ENCODE measurements around the gene G0S2. TPM values are rescaled to one million over a fixed set of nuclear protein-coding genes. Genes with fewer than 3 reads are reported as not detected.

The G0S2 gene
- polyA plus RNA-seq, 1 of the 3 experiments (the other 2 are of a cell fraction) = 43.2 TPM

DNA sequence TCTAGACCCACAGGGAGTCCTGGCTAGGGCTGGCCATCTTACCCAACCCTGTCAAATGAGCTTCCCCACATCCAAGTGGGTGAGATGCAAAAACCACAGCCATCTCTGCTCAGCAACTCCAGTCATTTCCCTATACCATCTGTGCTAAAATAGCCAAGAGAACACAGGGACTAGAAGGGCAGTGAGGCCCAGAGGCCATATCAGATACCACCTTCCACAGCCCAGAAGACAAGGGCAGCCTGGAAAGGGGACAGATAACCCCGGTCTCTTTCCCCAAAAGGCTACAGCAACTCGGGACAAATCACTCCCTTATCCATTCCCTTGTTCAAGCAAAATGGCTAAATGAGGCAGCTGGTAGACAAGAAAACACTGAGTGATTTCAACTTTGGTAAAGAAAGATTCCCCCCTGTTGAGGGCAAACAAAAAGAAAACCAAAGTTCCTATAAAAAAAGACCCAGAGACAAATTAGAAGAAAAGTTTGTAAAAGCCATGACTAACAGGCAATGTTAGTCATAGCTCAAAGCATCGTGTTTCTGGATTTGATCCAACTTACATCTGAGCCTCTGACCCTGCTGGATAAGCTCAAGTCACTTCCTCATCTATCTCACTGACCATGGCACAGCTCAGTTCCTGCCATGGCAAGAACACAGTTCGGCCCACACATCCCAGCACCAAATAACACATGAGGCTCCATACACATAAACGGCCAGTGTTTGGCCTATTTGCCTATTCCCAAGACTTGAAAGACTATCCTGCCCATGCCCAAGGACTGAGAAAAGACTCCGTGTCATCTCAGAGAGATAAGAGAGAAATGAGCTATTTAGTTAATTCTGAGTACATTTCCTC lies 26.1 kb upstream of the G0S2 start:
- no peak for DNase-seq
- WGBS (ENCODE audit: low lambda C conversion rate) = 30% methylated on average over 6 of the region's 6 CpGs
- Histone ChIP-seq H3K79me2 (ENCODE audit: insufficient read depth) (no peaks in the 10 kb centered on the region; the same call in 1 of the 2 replicates), H3K9ac (peak overlapping the region; percentile 64), H3F3A (replicated peaks; ENCODE audit: insufficient read depth) (peaks cover 33% of the 10 kb centered on the region), H3K36me3 (replicated peaks in 1 of 2; ENCODE audit: control insufficient read depth in 1 of 2, insufficient read depth in 2 of 2, low read length in 1 of 2) (no peaks in the 10 kb centered on the region), H3K9me2 (no peaks in the 10 kb centered on the region), H2AFZ (ENCODE audit: low read depth) (peak overlapping the region; percentile 27), H3K4me3 (ENCODE audit: low read depth in 2 of 2, low read length in 1 of 2) (peak overlapping the region in 1 of 2 experiments; percentile 31; a peak in 1 of 4 replicates), H3K4me1 (ENCODE audit: control insufficient read depth in 1 of 2, insufficient read depth in 2 of 2, low read depth in 1 of 2, low read length in 1 of 2) (peaks cover 49 to 66% of the 10 kb centered on the region in 2 experiments), H3K4me2 (peak overlapping the region; percentile 72; the same call in 1 of the 2 replicates), H3K9me3 (no peaks in the 10 kb centered on the region), H3K27ac (ENCODE audit: low read depth in 2 of 2, low read length in 1 of 2) (peak overlapping the region; percentile 94 to 97), H3K27me3 (ENCODE audit: insufficient read depth) (no peaks in the 10 kb centered on the region), H4K20me1 (ENCODE audit: insufficient read depth) (no peaks in the 10 kb centered on the region)
- ChIA-PET CTCF (interaction anchor here (0.5 to 2.2 kb wide), 9 partner anchors 15 to 341 kb away, joined by 3 to 8 read pairs (median 4); no protein-coding TSS in a partner anchor), POLR2A (no interaction called here)
- TF ChIP-seq SMC3 (IDR thresholded peaks at IDR 0.05; ENCODE audit: low read depth, low read length) (no peak), POLR2AphosphoS5 (IDR thresholded peaks at IDR 0.05; ENCODE audit: low read depth, low read length) (peak; percentile 58; the same call in 1 of the 2 replicates), PBX3 (IDR thresholded peaks at IDR 0.05) (peak; percentile 82), ZBTB33 (IDR thresholded peaks at IDR 0.05; ENCODE audit: borderline replicate concordance, low read depth) (0 out of 2 replicates have a peak, but pooled peaks have one; percentile 19), ELF1 (IDR thresholded peaks at IDR 0.05) (peak; percentile 67), TCF12 (IDR thresholded peaks at IDR 0.05) (peak; percentile 89), USF1 (IDR thresholded peaks at IDR 0.05; ENCODE audit: borderline replicate concordance, low read depth) (no peak), YY1 (IDR thresholded peaks at IDR 0.05; ENCODE audit: low read depth) (no peak), RXRA (IDR thresholded peaks at IDR 0.05; ENCODE audit: borderline replicate concordance, low read depth) (0 out of 2 replicates have a peak, but pooled peaks have one; percentile 44), FOSL2 (IDR thresholded peaks at IDR 0.05; ENCODE audit: borderline replicate concordance, low read depth) (peak; percentile 92), NFIC (IDR thresholded peaks at IDR 0.05; ENCODE audit: borderline replicate concordance) (peak; percentile 95), SIN3A (IDR thresholded peaks at IDR 0.05; ENCODE audit: borderline replicate concordance, low read depth, low read length) (no peak), EP300 (IDR thresholded peaks at IDR 0.05; ENCODE audit: borderline replicate concordance in 1 of 2, low read depth in 1 of 2, low read length in 1 of 2) (peak in 1 of 2 experiments; percentile 71; a peak in 1 of 4 replicates), TAF1 (IDR thresholded peaks at IDR 0.05; ENCODE audit: borderline replicate concordance, low read depth, low read length) (no peak), JUND (IDR thresholded peaks at IDR 0.05) (peak; percentile 84), IRF3 (IDR thresholded peaks at IDR 0.05; ENCODE audit: low read depth, low read length) (no peak), GABPA (IDR thresholded peaks at IDR 0.05; ENCODE audit: low read depth) (no peak), FOXM1 (IDR thresholded peaks at IDR 0.05; ENCODE audit: low read depth) (no peak), RFX5 (IDR thresholded peaks at IDR 0.05; ENCODE audit: low read length) (no peak)
- TF ChIP-seq, protein P1, sequence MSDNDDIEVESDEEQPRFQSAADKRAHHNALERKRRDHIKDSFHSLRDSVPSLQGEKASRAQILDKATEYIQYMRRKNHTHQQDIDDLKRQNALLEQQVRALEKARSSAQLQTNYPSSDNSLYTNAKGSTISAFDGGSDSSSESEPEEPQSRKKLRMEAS (IDR thresholded peaks at IDR 0.05; ENCODE audit: low read depth) = peak; percentile 76

All from SK-N-SH (cell line).